Measurements from ENCODE around the gene APBA2. TPM values are rescaled to one million over a fixed set of nuclear protein-coding genes. Genes with fewer than 3 reads are reported as not detected.

The APBA2 gene
- total RNA-seq, 1 donor from 2014 or later = 5.3 TPM

DNA sequence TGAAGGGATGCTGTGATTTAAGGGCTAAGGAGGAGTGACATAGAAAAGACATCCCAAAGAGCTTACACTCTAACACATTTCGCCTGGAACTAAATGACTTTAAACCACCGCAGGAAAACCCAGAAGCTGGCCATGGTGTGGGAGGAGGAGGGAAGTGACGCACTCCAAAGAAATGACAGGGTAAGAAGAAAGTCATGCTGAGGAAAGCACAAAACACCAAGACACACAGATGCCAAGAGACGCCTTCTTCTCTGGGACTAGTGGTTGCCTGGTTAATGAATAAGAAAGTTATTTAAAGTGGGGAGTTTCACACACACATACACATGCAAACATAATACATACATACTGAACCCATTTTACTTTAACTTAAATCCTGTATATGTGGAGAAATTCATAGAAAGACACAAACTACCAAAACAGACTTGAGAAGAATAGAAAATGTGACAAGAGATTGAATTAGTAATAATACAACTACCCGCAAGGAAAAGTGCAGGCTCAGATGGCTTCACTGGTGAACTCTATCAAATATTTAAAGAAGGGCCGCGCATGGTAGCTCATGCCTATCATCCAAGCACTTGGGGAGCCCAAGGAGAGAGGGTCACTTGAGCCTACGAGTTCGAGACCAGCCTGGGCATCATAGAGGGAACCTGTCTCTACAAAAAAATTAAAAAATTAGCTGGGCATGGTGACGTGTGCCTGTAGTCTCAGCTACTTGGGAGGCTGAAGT is 258.3 kb downstream of the APBA2 start:
- FAIRE-seq (no peak), DNase-seq (ENCODE audit: low read depth) (no peak)

DNA sequence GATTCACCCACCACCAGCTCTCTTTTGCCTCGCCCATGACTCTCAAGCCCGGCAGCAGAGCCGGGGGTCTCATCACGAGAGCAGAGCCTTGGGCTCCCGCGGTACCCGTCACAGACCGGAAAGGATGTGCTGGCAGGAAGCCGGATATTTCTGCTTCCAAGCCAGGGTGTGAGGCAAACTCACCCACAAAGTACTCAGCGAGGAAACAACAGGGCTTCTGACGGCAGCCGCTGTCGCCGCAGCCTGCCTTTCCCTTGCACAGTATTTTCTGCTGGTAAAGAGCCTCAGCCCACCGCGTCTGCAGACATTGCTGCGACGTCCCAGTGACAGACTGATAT is 263.9 kb downstream of the APBA2 start:
- DNase-seq (ENCODE audit: low read depth) (no peak), FAIRE-seq (no peak)
- TF ChIP-seq, protein P1, sequence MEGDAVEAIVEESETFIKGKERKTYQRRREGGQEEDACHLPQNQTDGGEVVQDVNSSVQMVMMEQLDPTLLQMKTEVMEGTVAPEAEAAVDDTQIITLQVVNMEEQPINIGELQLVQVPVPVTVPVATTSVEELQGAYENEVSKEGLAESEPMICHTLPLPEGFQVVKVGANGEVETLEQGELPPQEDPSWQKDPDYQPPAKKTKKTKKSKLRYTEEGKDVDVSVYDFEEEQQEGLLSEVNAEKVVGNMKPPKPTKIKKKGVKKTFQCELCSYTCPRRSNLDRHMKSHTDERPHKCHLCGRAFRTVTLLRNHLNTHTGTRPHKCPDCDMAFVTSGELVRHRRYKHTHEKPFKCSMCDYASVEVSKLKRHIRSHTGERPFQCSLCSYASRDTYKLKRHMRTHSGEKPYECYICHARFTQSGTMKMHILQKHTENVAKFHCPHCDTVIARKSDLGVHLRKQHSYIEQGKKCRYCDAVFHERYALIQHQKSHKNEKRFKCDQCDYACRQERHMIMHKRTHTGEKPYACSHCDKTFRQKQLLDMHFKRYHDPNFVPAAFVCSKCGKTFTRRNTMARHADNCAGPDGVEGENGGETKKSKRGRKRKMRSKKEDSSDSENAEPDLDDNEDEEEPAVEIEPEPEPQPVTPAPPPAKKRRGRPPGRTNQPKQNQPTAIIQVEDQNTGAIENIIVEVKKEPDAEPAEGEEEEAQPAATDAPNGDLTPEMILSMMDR (IDR thresholded peaks at IDR 0.05; ENCODE audit: insufficient read depth, low read length, severe bottlenecking) = no peak
- Histone ChIP-seq H3K36me3 (ENCODE audit: control insufficient read depth, insufficient read depth, low read length) (no peaks in the 10 kb centered on the region), H3K27me3 (ENCODE audit: control insufficient read depth, insufficient read depth, low read length) (no peaks in the 10 kb centered on the region), H3K4me3 (ENCODE audit: low read depth, low read length) (no peak overlapping the region)

More for the DNA sequence above, 258.3 kb downstream of the APBA2 start:
- Histone ChIP-seq H3K4me3 (ENCODE audit: low read depth, low read length) (no peak overlapping the region), H3K27me3 (ENCODE audit: control insufficient read depth, insufficient read depth, low read length) (no peaks in the 10 kb centered on the region), H3K36me3 (ENCODE audit: control insufficient read depth, insufficient read depth, low read length) (no peaks in the 10 kb centered on the region)
- TF ChIP-seq, protein P1 (IDR thresholded peaks at IDR 0.05; ENCODE audit: insufficient read depth, low read length, severe bottlenecking) = no peak

DNA sequence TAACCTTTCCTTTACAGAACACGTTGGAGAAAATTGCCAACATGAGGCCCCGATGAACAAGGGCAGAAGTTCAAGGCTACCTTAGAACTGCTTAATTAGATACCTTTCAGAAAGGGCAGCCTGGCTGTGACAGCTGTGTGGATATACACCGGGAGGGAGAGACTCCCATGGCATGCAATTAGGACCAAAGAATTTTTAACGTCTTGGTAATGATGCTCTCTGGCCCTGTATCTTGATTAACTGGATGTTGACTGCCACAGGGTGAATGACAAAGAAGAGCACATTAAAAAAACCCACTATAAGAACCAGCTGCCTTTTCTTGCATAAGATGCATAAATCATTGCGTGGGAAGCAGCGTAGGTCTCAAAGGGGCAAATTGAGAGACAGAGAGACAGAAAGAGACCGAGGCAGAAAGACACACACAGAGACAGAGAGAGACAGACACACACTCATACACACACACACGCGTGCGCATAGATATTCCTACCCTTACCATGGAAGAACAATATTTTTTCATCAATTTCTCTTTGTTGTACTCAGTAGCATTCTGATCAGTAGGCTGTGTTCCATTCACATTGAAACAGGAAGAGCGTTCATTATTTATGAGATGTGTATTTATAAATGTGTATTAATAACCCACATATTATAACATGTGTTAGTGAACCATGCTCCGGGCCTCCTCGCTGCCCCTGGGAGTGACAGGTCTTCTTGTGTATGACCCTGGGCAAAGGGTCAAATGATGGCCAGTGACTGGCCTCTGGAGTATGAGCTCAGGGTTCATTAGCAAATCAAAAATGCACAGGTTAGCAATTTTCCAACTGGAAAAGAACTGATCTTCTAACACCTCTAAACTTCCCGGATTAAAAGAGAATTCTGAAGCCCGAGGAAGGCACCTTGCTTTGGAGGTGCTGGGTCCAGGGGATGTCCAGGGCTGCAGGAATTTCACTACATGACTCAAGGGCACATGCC is 265.0 kb downstream of the APBA2 start:
- H3K36me3 ChIP-seq (ENCODE audit: control insufficient read depth, insufficient read depth, low read length) = no peaks in the 10 kb centered on the region
- TF ChIP-seq, protein P1 (IDR thresholded peaks at IDR 0.05; ENCODE audit: insufficient read depth, low read length, severe bottlenecking) = no peak
- FAIRE-seq = no peak
- no peaks in the 10 kb centered on the region for H3K27me3 ChIP-seq (ENCODE audit: control insufficient read depth, insufficient read depth, low read length)
- no peak for DNase-seq (ENCODE audit: low read depth)
- H3K4me3 ChIP-seq (ENCODE audit: low read depth, low read length) = no peak overlapping the region

DNA sequence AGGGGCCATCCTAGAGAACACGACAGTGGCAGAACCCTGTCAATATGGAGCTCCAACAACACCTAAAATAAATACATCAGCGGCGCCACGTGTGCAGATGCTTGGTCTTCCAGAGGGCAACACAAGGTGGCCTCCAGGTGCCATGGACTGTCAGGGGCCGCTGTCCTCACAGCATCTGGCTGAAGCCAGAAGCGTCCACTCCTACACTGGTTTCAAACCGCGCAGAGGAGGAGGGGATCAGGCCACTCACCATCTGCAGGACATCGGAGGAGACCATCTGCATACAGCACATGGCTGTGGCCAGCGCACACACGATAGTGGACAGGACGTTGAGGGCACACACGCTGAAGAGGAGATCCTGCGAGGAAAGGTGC is 265.7 kb downstream of the APBA2 start:
- Histone ChIP-seq H3K36me3 (ENCODE audit: control insufficient read depth, insufficient read depth, low read length) (no peaks in the 10 kb centered on the region), H3K27me3 (ENCODE audit: control insufficient read depth, insufficient read depth, low read length) (no peaks in the 10 kb centered on the region), H3K4me3 (ENCODE audit: low read depth, low read length) (no peak overlapping the region)
- TF ChIP-seq, protein P1 (IDR thresholded peaks at IDR 0.05; ENCODE audit: insufficient read depth, low read length, severe bottlenecking) = no peak
- FAIRE-seq (no peak), DNase-seq (ENCODE audit: low read depth) (no peak)

DNA sequence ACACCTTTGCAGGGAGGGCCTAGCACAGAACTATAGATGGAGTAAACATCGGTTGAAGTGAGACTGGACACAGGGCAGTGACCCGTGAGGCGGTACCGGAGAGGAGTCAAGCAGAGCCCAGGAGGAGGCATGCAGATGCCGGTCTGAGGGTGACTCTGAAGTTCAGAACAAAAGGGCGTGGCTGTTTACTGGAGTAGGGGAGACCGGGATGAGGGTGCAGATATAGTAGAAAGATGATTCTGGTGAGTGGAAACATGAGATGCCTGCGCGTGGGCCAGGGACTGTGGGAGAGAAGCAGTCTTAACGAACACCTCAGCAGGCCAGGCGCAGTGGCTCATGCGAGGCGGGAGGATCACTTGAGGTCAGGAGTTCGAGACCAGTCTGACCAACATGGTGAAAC is 270.7 kb downstream of the APBA2 start:
- no peak for DNase-seq (ENCODE audit: low read depth)
- Histone ChIP-seq H3K4me3 (ENCODE audit: low read depth, low read length) (no peak overlapping the region), H3K27me3 (ENCODE audit: control insufficient read depth, insufficient read depth, low read length) (peaks cover 3% of the 10 kb centered on the region), H3K36me3 (ENCODE audit: control insufficient read depth, insufficient read depth, low read length) (no peaks in the 10 kb centered on the region)
- no peak for FAIRE-seq
- TF ChIP-seq, protein P1 (IDR thresholded peaks at IDR 0.05; ENCODE audit: insufficient read depth, low read length, severe bottlenecking) = no peak
